CD4-positive, alpha-beta T cell treated with Interleukin-6 at 100 ng/mL for 8 hours (primary cell): ENCODE data around the gene GTF2H4.
"Not testable (repeated sequence)": the region's sequence is repeated elsewhere in the genome, so short reads cannot be mapped to it uniquely, and the experiment has no call there.

Experiments used
- DNase-seq: peaks from one replicate; pipeline ENCODE4 v3.0.0-alpha.2; 2020; ENCODE audit warnings: mixed read lengths, low spot score

GTF2H4 gene

GRCh38 chr6:30894935-30895334 lies 13.1 kb upstream of the GTF2H4 start:
- DNase-seq, result no peak

- no peak for DNase-seq
These were observed 12.7 kb upstream of the GTF2H4 start for GRCh38 chr6:30895343-30895742.

DNA sequence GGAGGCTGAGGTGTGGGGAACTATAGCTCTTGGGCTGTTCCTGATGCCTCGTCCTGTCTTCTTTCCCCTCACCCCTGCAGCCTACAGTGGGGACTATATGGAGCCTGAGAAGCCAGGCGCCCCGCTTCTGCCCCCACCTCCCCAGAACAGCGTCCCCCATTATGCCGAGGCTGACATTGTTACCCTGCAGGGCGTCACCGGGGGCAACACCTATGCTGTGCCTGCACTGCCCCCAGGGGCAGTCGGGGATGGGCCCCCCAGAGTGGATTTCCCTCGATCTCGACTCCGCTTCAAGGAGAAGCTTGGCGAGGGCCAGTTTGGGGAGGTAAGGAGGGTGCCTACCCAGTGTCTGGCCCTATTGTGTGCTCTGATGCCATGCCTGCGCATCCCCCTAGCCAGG lies 11.5 kb upstream of the GTF2H4 start:
- DNase-seq, result no peak

DNA sequence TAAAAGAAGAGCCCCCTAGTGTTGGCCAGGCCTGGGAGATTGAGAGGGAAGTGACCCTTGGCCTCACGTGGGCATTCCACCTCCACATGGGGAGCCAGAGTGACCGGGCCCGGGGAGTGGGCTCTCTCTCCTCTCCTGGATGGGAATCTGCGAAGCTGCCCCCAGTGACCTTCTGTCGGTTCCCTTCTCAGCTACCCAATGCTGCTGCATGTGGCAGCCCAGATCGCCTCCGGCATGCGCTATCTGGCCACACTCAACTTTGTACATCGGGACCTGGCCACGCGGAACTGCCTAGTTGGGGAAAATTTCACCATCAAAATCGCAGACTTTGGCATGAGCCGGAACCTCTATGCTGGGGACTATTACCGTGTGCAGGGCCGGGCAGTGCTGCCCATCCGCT lies 10.1 kb upstream of the GTF2H4 start:
- no peak for DNase-seq

- DNase-seq, result no peak
These were observed 9.2 kb upstream of the GTF2H4 start for GRCh38 chr6:30898750-30899360.

- DNase-seq, result no peak
These were observed 7.1 kb upstream of the GTF2H4 start for GRCh38 chr6:30900863-30901417.

GRCh38 chr6:30901436-30901835 lies 6.6 kb upstream of the GTF2H4 start:
- DNase-seq, result no peak

GRCh38 chr6:30902196-30902595 lies 5.8 kb upstream of the GTF2H4 start:
- not testable (repeated sequence) for DNase-seq

DNA sequence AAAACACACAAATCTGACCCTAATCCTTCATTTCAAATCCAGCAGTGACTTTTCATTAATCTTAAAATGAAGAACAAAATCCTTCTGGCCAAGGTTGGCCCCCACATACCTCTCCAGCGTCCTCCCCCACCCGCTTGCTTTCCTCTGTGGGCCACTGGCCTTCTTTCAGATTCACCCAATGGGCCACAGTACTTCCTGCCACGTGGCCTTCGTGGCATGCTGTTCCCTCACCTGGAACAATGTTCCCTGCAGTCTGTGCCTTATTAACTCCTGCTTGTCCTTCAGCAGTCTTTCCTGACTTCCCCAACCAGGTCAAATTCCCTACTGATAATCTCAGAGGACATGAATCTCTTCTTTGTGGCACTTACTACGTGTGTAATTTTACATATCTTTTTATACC lies 5.3 kb upstream of the GTF2H4 start:
- no peak for DNase-seq

DNA sequence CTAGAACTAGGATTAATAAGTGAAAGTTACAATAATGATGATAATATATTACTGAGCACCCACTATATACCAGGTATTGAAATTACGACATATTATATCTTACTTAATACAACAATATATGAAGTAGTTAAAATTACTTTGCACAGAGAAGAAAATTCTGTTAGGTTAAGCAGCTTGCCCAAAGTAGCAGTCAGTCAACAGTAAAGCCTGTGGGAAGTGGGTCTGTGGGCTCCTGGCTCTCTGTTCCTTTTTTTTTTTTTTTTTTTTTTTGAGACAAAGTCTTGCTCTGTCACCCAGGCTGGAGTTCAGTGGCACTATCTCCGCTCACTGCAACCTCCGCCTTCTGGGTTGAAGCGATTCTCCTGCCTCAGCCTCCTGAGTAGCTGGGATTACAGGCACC lies 4.8 kb upstream of the GTF2H4 start:
- no peak for DNase-seq

DNA sequence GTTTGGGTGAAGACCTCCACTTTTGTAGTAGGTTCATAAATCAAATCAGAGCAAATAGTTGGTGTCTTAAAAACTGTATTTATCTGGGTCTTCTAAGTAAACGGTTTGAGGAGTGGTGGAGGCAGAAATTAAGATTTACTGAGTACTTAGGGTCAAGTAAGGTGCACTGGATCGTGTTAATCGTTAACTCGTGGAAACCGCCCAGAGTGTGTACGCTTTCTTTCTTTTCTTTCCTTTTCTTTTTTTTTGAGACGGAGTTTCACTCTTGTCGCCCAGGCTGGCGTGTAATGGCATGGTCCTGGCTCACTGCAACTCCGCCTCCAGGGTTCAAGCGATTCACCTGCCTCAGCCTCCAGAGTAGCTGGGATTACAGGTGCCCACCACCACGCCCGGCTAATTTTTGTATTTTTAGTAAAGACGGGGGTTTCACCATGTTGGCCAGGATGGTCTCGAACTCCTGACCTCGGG lies 683 bp upstream of the GTF2H4 start:
- DNase-seq, result not testable (repeated sequence)

GRCh38 chr6:30908700-30909099 lies 693 bp downstream of the GTF2H4 start:
- no peak for DNase-seq

DNA sequence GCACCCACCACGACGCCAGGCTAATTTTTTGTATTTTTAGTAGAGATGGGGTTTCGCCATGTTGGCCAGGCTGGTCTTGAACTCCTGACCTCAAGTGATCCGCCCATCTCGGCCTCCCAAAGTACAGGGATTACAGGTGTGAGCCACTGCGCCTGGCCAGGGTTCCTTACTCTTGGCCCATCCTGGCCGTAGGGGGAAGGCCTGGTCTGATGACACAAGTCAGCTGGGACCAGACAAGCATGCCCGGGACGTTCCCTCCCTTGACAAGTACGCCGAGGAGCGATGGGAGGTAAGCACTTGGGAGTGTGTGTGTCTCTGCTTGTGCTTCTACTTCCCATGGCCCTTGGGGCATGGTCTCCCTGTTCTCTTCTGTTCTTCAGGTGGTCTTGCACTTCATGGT lies 2.5 kb downstream of the GTF2H4 start:
- DNase-seq, result not testable (repeated sequence)

- no peak for DNase-seq
These were observed 4.9 kb downstream of the GTF2H4 start for GRCh38 chr6:30912746-30913520.

- DNase-seq, result no peak
These were observed 5.7 kb downstream of the GTF2H4 start for GRCh38 chr6:30913721-30914075.

DNA sequence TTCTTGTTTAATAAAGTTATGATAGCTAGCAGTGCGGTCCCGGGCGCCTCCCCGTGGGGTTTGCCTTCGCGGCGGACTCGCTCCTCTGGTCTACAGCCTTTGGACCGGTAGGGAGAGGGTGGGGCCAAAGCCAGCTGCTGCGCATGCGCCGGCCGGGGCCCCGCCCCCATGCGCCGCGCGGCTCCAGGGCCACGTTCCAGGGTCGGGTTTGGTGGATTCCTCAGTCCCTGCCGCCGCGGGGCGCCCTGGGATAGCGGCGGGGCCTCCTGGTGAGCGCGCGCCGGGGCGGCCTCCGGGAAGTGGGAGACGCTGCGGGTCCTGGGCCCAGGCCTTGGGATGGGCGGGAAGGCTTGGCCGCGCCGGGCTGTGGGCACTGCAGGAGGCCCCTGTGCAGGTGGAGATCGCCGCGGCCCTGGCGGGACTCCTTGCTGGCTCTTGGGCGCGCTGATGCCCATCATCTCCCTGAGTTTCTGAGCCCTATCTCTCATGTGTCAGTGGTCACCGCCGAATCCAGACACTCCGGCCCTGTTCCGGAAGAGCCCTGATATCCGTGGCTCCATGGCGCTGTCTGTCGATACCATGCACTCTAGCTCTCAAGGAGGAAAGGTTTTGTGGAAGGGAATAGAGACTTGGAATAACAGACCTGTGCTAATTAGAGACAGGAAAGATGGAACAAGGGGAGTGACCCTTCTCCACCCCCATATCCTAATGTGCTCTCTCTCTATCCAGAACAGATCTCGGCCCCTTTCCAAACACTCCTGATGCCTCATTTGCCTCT lies 6.3 kb downstream of the GTF2H4 start, which contains the start of gene VARS2:
Gene VARS2, plus strand, starts transcription at position 163 of the 778 bp plus-strand sequence. Its CDS starts 599 bp downstream, at position 762.
- DNase-seq, result peak; percentile 83

GRCh38 chr6:30914854-30915590 lies 7.0 kb downstream of the GTF2H4 start:
- no peak for DNase-seq

DNA sequence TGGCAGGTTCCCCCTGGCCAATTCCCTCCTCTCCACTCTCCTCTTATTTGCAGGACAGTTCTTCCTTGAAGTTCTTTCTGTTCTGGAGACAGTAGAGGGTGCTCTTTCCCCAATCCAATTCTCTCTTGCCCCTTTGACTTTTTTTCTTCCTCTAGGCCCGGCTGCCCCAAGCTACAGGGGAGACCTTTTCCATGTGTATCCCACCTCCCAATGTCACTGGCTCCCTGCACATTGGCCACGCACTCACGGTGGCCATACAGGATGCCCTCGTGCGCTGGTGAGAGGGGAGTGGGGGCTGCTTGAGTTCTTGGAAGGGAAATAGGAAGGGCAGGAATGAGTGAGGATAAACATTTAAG lies 7.6 kb downstream of the GTF2H4 start:
- peak; percentile 11 for DNase-seq

GRCh38 chr6:30917041-30917440 lies 9.0 kb downstream of the GTF2H4 start:
- DNase-seq, result no peak

- DNase-seq, result no peak
These were observed 9.5 kb downstream of the GTF2H4 start for GRCh38 chr6:30917487-30917886.

DNA sequence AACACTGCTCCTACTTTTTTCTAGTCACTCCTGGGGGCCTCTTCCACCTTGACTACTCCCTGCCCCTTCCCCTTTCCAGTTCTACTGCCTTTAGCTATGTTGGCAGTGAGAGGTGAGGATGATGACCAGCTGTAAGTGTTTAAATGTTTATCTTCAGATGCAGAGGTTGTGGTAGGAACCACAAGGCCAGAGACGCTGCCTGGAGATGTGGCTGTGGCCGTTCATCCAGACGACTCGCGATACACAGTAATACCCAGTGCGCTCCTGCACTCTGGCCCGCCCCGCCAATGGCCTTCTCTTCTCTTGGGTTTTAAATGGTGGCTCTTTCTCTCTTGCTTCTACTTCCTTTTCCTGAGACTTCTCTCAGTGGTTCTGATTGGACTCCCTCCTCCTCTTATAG lies 10.7 kb downstream of the GTF2H4 start:
- no peak for DNase-seq

DNA sequence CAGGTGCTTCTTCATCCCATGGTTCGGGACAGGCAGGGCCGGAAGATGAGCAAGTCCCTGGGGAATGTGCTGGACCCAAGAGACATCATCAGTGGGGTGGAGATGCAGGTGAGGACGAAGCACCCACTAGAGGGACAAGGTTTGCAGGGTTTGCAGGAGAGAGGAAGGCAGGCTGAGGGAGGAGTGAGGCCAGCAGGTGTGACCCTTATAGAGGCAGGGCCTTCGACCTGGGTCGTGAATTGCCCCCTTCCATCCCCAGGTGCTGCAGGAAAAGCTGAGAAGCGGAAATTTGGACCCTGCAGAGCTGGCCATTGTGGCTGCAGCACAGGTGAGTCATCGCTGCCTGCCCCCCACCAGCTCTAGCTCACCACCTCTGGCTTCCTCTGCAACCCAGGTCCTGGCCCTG lies 14.4 kb downstream of the GTF2H4 start:
- DNase-seq, result no peak
